NCI-H2029 (cell line): ENCODE measurements around the gene FAM3C.
"Not testable (repeated sequence)": the region's sequence is repeated elsewhere in the genome, so short reads cannot be mapped to it uniquely, and the experiment has no call there.

ENCODE experiments used
- DNase-seq: peaks from one replicate; lab custom pipeline; 2025; lab: John Stamatoyannopoulos, UW

The FAM3C gene

GRCh38 chr7:121331048-121331447, 65.1 kb downstream of the FAM3C start:
- no peak for DNase-seq

- DNase-seq, result no peak
These were observed 65.9 kb downstream of the FAM3C start for GRCh38 chr7:121330053-121330833.

GRCh38 chr7:121329191-121330052, 66.7 kb downstream of the FAM3C start:
- peak; percentile 27 for DNase-seq

GRCh38 chr7:121328508-121329190, 67.5 kb downstream of the FAM3C start, which contains the start of gene WNT16:
Gene WNT16, plus strand, starts transcription at chr7:121329000. Its CDS starts 293 bp downstream, at chr7:121329293.
- no peak for DNase-seq

- DNase-seq, result no peak
These were observed 68.4 kb downstream of the FAM3C start for GRCh38 chr7:121327671-121328070.

- no peak for DNase-seq
These were observed 72.4 kb downstream of the FAM3C start for GRCh38 chr7:121323515-121324302.

- DNase-seq, result peak; percentile 9
These were observed 73.6 kb downstream of the FAM3C start for GRCh38 chr7:121322460-121322859.

- DNase-seq, result not testable (repeated sequence)
These were observed 80.9 kb downstream of the FAM3C start for GRCh38 chr7:121315170-121315569.

- DNase-seq, result peak; percentile 44
These were observed 82.1 kb downstream of the FAM3C start for GRCh38 chr7:121313793-121314676.

- no peak for DNase-seq
These were observed 82.8 kb downstream of the FAM3C start for GRCh38 chr7:121313220-121313792.

GRCh38 chr7:121307021-121307574, 89.0 kb downstream of the FAM3C start:
- DNase-seq, result no peak

- DNase-seq, result no peak
These were observed 89.5 kb downstream of the FAM3C start for GRCh38 chr7:121306565-121306964.

GRCh38 chr7:121305109-121305508, 91.0 kb downstream of the FAM3C start:
- DNase-seq, result no peak

GRCh38 chr7:121304102-121304658, 91.9 kb downstream of the FAM3C start:
- no peak for DNase-seq

GRCh38 chr7:121303422-121304101, 92.5 kb downstream of the FAM3C start:
- DNase-seq, result no peak

- no peak for DNase-seq
These were observed 93.8 kb downstream of the FAM3C start for GRCh38 chr7:121302214-121302745.

- DNase-seq, result no peak
These were observed 94.5 kb downstream of the FAM3C start for GRCh38 chr7:121301446-121302213.
